ENCODE measurements around the gene FBXO38. TPM values are rescaled to one million over a fixed set of nuclear protein-coding genes. Genes with fewer than 3 reads are reported as not detected.
"Not testable (repeated sequence)": the region's sequence is repeated elsewhere in the genome, so short reads cannot be mapped to it uniquely, and the experiment has no call there.

Gene FBXO38
- total RNA-seq, 1 experiment from 2014 or later: 24.5 TPM

GRCh38 chr5:148452499-148453193 is 68.9 kb downstream of the FBXO38 start:
- in situ Hi-C loops (cut with HindIII; ENCODE audit: low pct_unique_long_range_greater_than_20kb, low sequenced_read_pairs): no loop called here
- DNase-seq (ENCODE audit: low read depth, low spot score): no peak

DNA sequence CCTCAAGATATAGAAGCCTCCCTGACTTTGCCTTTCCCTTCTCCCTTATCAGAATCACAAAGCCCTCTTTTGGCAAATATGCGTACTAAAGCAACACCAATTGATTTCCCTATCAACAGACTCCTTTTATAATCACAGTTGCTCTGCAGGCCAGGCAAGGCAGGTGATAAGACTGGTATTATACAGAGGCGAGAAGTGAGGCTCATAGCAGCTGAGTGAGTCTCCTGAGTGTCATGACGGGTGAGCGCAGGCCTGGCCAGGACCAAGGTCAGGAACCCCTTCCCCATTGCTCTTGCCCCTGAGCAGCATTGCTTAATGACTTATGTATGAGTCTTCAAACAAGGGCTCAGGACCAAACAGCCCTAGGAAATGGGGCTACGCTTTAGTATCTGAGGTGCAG is 70.8 kb downstream of the FBXO38 start:
- in situ Hi-C loops (cut with HindIII; ENCODE audit: low pct_unique_long_range_greater_than_20kb, low sequenced_read_pairs): no loop called here
- no peak for DNase-seq (ENCODE audit: low read depth, low spot score)

GRCh38 chr5:148455185-148455584 is 71.4 kb downstream of the FBXO38 start:
- in situ Hi-C loops (cut with HindIII; ENCODE audit: low pct_unique_long_range_greater_than_20kb, low sequenced_read_pairs): no loop called here
- DNase-seq (ENCODE audit: low read depth, low spot score): peak; percentile 4

- in situ Hi-C loops (cut with HindIII; ENCODE audit: low pct_unique_long_range_greater_than_20kb, low sequenced_read_pairs): no loop called here
- peak; percentile 26 for DNase-seq (ENCODE audit: low read depth, low spot score)
Measured at GRCh38 chr5:148457183-148457620, 73.4 kb downstream of the FBXO38 start.

DNA sequence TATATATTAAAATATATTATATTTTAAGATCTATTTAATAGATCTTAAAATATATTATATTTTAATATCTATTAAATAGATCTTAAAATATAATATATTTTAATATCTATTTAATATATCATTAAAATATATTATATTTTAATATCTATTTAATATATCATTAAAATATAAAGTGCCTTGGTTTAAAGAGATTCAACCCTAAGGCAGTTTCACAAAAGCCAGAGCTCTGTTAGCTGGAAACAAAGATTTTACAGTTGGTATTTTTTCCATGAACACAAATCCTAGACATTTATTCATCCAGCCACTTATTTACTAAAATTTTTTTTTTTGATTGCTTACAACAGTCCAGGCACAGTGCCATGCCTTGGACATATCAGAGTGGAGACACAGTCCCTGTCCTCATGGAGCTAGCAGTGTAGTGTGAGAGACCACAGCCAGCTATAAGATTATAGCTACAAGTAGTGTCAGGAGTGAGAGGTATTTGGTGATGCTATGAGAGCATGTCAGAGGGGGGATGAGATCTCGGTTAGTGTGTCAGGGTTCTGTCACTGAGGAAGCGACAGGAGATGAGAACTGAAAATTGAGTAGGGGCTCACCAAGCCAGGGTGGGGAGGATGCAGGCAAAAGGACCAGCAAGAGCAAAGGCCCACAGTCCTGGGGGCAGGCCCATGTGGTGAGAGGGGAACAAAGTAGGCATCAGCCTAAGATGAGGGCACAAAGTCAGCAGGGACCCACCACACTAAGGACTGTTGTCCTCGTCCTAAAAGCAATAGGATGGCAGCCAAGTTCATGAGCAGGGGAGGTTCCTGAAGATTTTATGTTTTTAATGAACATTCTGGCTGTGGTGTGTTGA is 74.5 kb downstream of the FBXO38 start:
- no peak for DNase-seq (ENCODE audit: low read depth, low spot score)
- in situ Hi-C loops (cut with HindIII; ENCODE audit: low pct_unique_long_range_greater_than_20kb, low sequenced_read_pairs): no loop called here

- no peak for DNase-seq (ENCODE audit: low read depth, low spot score)
- in situ Hi-C loops (cut with HindIII; ENCODE audit: low pct_unique_long_range_greater_than_20kb, low sequenced_read_pairs): no loop called here
Measured at GRCh38 chr5:148459669-148460068, 75.9 kb downstream of the FBXO38 start.

DNA sequence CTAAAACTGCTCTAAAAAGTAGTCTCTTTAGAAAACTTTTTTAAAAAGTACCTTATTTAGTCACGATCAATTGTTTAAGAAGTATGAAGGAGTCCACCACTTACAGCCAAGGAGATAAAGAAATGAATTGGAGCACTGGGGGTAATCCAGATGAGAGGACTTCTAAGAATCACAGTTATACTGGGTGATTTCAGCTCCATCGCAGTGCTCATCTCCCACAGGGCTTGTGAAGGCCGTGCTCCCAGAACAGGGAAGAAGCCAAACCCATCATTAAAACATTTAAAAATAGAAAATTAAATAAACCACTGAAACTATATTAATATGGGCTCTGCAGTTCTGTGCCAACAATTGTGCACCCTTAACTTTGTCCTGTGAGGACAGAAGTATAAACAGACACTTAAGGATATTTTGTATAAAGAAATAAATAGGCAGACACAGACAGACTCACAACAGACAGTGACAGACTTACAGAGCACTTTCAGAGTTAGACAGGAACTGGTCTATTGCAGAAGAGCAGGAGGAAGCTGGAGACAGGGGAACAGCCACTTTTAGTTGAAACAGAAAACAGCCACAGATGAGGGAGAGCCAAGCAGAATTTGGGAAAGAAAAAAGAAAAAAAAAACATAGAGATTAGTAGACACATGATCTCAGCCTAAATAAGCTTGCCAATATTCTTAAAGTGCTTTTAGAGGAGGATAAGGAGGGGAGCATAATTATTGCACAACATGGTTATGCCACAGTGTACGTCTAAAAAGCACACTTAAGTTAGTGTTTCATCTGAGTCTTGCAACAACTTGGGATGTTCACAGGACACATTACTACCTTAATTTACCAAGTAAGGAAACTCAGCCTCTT is 81.8 kb downstream of the FBXO38 start:
- DNase-seq (ENCODE audit: low read depth, low spot score): no peak
- in situ Hi-C loops (cut with HindIII; ENCODE audit: low pct_unique_long_range_greater_than_20kb, low sequenced_read_pairs): no loop called here

DNA sequence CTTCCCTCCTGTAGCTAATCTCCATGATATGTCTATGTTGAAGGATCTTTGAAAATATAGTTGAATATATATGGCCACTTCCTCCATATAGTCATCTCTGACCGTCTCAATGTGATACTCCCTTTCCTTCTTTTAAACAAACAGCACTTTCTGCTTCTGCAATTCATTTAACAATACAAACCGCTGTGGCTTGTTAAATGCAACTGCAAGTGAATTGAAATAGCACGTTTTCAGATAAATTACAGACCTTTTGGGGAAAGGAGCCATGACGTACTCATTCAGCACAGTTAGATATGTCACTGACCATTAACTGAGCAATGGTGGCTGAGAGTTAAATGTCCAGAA is 82.5 kb downstream of the FBXO38 start:
- no peak for DNase-seq (ENCODE audit: low read depth, low spot score)
- in situ Hi-C loops (cut with HindIII; ENCODE audit: low pct_unique_long_range_greater_than_20kb, low sequenced_read_pairs): no loop called here

DNA sequence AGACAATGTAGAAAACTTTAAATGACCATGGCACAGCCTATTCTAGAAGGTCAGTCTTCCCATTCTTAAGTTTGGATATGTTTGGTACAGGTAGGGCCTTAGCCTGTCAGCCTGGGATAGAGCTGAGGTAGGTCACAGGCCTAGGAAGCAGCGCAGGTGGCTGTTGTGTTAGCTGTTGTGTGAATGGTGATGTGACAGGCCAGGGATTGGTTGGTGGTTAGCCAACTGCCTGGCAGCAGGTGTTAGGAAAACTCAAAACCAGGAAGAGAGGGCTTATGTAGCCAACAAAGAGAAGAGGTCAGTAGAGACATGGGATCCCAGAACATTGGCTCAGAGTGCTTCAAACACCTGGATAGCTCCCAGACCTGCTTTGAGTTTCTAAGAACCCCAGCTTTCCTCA is 84.2 kb downstream of the FBXO38 start:
- DNase-seq (ENCODE audit: low read depth, low spot score): no peak
- in situ Hi-C loops (cut with HindIII; ENCODE audit: low pct_unique_long_range_greater_than_20kb, low sequenced_read_pairs): no loop called here

DNA sequence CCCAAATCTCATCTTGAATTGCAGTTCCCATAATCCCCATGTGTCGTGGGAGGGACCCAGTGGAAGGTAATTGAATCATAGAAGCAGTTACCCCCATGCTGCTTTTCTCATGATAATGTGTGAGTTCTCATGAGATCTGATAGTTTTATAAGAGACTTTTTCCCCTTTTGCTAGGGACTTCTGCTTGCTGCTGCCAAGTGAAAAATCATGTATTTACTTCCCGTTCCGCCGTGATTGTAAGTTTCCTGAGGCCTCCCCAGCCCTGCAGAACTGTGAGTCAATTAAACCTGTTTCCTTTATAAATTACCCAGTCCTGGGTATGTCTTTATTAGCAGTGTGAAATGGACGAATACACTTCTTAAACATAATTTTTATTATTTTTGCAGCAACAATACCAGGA is 85.0 kb downstream of the FBXO38 start:
- in situ Hi-C loops (cut with HindIII; ENCODE audit: low pct_unique_long_range_greater_than_20kb, low sequenced_read_pairs): not testable (repeated sequence)

GRCh38 chr5:148469501-148469935 is 85.8 kb downstream of the FBXO38 start:
- in situ Hi-C loops (cut with HindIII; ENCODE audit: low pct_unique_long_range_greater_than_20kb, low sequenced_read_pairs): no loop called here
- DNase-seq (ENCODE audit: low read depth, low spot score): no peak

More for the DNA sequence above, 85.0 kb downstream of the FBXO38 start:
- DNase-seq (ENCODE audit: low read depth, low spot score): not testable (repeated sequence)

DNA sequence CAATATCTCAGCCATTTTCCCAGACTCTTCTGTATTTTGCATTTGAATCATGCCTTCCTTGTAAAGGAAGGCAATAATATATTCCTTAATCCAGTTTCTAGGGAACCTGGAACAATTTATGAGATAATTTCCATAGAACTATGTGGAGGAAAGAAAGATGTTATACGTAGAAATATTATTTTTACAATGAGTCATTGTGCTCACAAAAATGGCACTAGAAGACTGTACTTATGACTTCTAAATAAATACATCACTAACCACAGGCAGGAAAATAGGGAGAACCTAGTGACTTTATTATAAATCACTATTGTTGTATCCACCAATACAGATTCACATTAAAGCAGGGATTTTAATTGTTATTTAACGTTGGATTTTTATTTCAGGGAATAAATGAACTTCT is 87.6 kb downstream of the FBXO38 start:
- no peak for DNase-seq (ENCODE audit: low read depth, low spot score)
- in situ Hi-C loops (cut with HindIII; ENCODE audit: low pct_unique_long_range_greater_than_20kb, low sequenced_read_pairs): no loop called here

DNA sequence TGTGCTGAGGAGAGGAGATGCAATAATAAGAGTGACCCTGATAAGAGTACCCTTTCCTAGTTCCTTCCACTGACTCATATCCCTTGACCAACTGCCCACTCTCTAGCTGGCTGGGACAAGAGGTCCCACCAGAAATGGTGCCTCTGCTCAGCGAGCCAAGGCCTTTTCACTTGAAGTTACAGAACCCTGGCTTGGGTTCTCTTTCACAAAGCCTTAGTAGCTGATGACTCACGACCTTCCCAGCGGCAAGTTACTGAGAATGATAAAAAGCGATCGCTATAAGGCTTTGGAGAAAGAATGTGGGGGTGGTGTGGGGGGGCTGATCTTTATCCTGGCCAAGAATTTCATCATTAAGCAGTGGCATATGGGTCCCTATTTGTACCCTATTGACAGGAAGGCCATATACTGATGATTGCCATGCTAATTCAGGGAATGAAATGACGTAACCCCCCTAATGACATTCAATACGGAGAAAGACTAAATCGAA is 90.3 kb downstream of the FBXO38 start:
- DNase-seq (ENCODE audit: low read depth, low spot score): no peak
- in situ Hi-C loops (cut with HindIII; ENCODE audit: low pct_unique_long_range_greater_than_20kb, low sequenced_read_pairs): no loop called here

DNA sequence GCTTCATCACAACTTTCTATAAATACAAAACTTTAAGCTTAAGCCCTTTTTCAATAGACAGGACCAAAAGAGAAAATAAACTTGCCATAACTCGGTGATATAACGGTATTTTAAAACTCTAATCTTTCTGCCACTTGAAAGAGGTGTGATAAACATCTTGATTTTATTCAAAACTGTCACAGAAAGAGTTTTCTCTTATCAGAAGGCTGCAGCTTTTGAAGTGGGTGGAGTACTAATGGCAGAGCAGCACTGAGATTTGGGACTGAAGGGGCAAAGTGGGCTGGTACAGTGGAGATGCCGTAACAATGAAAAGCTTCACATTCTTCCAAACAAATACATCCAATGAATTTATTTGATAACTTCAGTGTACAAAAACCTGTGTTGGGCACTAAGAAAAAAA is 92.5 kb downstream of the FBXO38 start:
- in situ Hi-C loops (cut with HindIII; ENCODE audit: low pct_unique_long_range_greater_than_20kb, low sequenced_read_pairs): no loop called here

GRCh38 chr5:148477429-148477828 is 93.7 kb downstream of the FBXO38 start:
- in situ Hi-C loops (cut with HindIII; ENCODE audit: low pct_unique_long_range_greater_than_20kb, low sequenced_read_pairs): no loop called here
- DNase-seq (ENCODE audit: low read depth, low spot score): no peak

More for the DNA sequence above, 92.5 kb downstream of the FBXO38 start:
- DNase-seq (ENCODE audit: low read depth, low spot score): no peak

- DNase-seq (ENCODE audit: low read depth, low spot score): no peak
- in situ Hi-C loops (cut with HindIII; ENCODE audit: low pct_unique_long_range_greater_than_20kb, low sequenced_read_pairs): no loop called here
Measured at GRCh38 chr5:148482196-148482595, 98.4 kb downstream of the FBXO38 start.

DNA sequence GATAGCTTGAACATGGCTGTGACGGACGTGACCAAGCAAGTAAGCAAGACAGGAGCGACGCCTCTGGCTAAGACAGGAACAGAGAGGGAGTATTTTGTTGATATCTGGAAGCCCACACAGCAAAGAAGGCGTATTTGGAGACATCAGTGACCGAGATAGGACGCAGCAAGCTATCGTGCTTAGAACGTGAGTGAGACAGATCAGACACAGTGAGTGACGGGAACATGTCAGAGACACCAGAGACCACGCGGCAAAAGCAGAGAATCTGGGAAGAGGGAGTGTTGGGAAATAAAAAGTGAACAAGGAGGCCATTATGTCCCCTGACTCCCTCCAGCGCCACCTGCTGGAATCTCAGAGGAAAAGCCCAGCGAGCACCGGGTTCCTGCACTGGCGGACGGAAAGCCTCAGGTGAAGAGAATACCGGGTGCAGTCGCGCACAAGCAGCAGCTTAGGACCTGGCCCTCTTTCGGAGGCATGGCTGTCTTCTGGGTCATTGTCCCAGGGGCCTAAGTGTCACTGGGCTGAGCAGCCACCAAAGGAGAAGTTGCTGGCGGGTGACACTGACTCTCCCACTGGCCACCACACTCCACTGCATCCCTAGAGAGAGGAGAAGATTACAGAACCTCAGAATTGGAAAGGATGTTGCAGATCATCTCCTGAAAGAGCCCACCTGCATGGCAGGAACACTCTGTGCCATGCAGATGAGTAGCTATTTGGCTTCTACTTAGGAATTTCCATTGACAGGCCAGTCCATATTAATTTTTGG is 99.1 kb downstream of the FBXO38 start:
- DNase-seq (ENCODE audit: low read depth, low spot score): peak; percentile 83
- in situ Hi-C loops (cut with HindIII; ENCODE audit: low pct_unique_long_range_greater_than_20kb, low sequenced_read_pairs): no loop called here

Data from SK-MEL-5 (cell line).